CD14-positive monocyte (primary cell): ENCODE data around the gene BCAP31. TPM values are rescaled to one million over a fixed set of nuclear protein-coding genes. Genes with fewer than 3 reads are reported as not detected.
A peak's percentile ranks its signal among the peaks of the same experiment; 100 is the strongest.

Experiments used
- DNase-seq, 3 donors: peaks; one replicate each; pipeline ENCODE4 v3.0.0-alpha.2; 2011 to 2022
- H2AFZ ChIP-seq: 2 replicates; pipeline ENCODE4 v1.6.0; 2012; ENCODE audit warnings: mild to moderate bottlenecking, low read depth, low read length, inconsistent platforms; ENCODE audit not compliant: insufficient read depth, poor library complexity, severe bottlenecking
- H3K27ac ChIP-seq, 2 donors: 1 replicate in 1 of 2; 2 replicates in 1 of 2; pipeline ENCODE4 v1.5.1; 2012 to 2013; ENCODE audit warnings: low read length in 2 of 2, control low read depth in 1 of 2, inconsistent platforms in 1 of 2, low read depth in 1 of 2, mild to moderate bottlenecking in 1 of 2
- H3K27me3 ChIP-seq, 2 donors: one replicate each; pipeline versions ENCODE4 v1.6.0 to v1.6.1; 2011 to 2013; ENCODE audit warnings: low read length in 2 of 2; ENCODE audit not compliant: control insufficient read depth in 2 of 2, insufficient read depth in 2 of 2
- H3K36me3 ChIP-seq, 2 donors: replicated peaks in 1 of 2; 1 replicate in 1 of 2; 2 replicates in 1 of 2; pipeline versions ENCODE4 v1.5.1 to v1.6.1; 2012 to 2013; ENCODE audit warnings: low read length in 2 of 2, control low read depth in 1 of 2, inconsistent platforms in 1 of 2, mild to moderate bottlenecking in 1 of 2; ENCODE audit not compliant: insufficient read depth in 2 of 2, control insufficient read depth in 1 of 2
- H3K4me1 ChIP-seq, 2 donors: 1 replicate in 1 of 2; 2 replicates in 1 of 2; pipeline versions ENCODE4 v1.5.1 to v1.6.1; 2012 to 2013; ENCODE audit warnings: low read length in 2 of 2, control low read depth in 1 of 2, inconsistent platforms in 1 of 2, mild to moderate bottlenecking in 1 of 2, moderate library complexity in 1 of 2; ENCODE audit not compliant: insufficient read depth in 2 of 2, control insufficient read depth in 1 of 2
- H3K4me2 ChIP-seq: replicated peaks from 2 replicates; pipeline ENCODE3; 2012; ENCODE audit warnings: low read length, moderate library complexity, mild to moderate bottlenecking; ENCODE audit not compliant: poor library complexity, severe bottlenecking; ENCODE audit errors: extremely low read depth
- H3K4me3 ChIP-seq, 3 experiments: fragments of 200-600 bp in 1 of 3; sonication (generic) in 1 of 3; replicated peaks in 1 of 3; 1 replicate in 2 of 3; 2 replicates in 1 of 3; pipeline ENCODE4 v1.5.1; 2011 to 2013; ENCODE audit warnings: low read length in 3 of 3, mild to moderate bottlenecking in 3 of 3, control low read depth in 2 of 3, low read depth in 2 of 3, inconsistent platforms in 1 of 3, moderate library complexity in 1 of 3
- H3K79me2 ChIP-seq: 2 replicates; pipeline ENCODE4 v1.6.0; 2012; ENCODE audit warnings: mild to moderate bottlenecking, control low read depth, inconsistent platforms, low read length, moderate library complexity; ENCODE audit not compliant: insufficient read depth
- H3K9ac ChIP-seq: 2 replicates; pipeline ENCODE4 v1.6.0; 2017; ENCODE audit warnings: low read length, mild to moderate bottlenecking; ENCODE audit not compliant: insufficient read depth, poor library complexity, severe bottlenecking
- H3K9me3 ChIP-seq, 2 donors: replicated peaks in 1 of 2; 1 replicate in 1 of 2; 2 replicates in 1 of 2; pipeline versions ENCODE4 v1.5.1 to v1.6.1; 2012 to 2013; ENCODE audit warnings: low read length in 2 of 2, control low read depth in 1 of 2; ENCODE audit not compliant: control insufficient read depth in 1 of 2, insufficient read depth in 1 of 2
- H4K20me1 ChIP-seq: 2 replicates; pipeline ENCODE4 v1.6.0; 2012; ENCODE audit warnings: mild to moderate bottlenecking, low read length, control low read depth, moderate library complexity; ENCODE audit not compliant: insufficient read depth
- H3K27ac Mint-ChIP-seq, 7 donors: one replicate each; pipeline ENCODE4 v1.8.0; 2020; ENCODE audit warnings: mild to moderate bottlenecking in 7 of 7, mixed read lengths in 7 of 7, moderate library complexity in 6 of 7, inconsistent platforms in 2 of 7
- H3K27me3 Mint-ChIP-seq, 3 donors: one replicate each; pipeline ENCODE4 v1.8.0; 2021 to 2022; ENCODE audit warnings: low read depth in 3 of 3, mild to moderate bottlenecking in 3 of 3, mixed read lengths in 3 of 3, moderate library complexity in 3 of 3, inconsistent platforms in 1 of 3
- H3K36me3 Mint-ChIP-seq, 2 donors: one replicate each; pipeline ENCODE4 v1.8.0; 2020; ENCODE audit warnings: mixed read lengths in 2 of 2, inconsistent platforms in 1 of 2, mild to moderate bottlenecking in 1 of 2
- H3K4me1 Mint-ChIP-seq: one replicate; pipeline ENCODE4 v1.8.0; 2020; ENCODE audit warnings: mild to moderate bottlenecking, mixed read lengths
- H3K4me3 Mint-ChIP-seq, 2 donors: one replicate each; pipeline ENCODE4 v1.8.0; 2020; ENCODE audit warnings: mild to moderate bottlenecking in 2 of 2, mixed read lengths in 2 of 2, moderate library complexity in 1 of 2
- H3K9me3 Mint-ChIP-seq, 7 donors: one replicate each; pipeline ENCODE4 v1.8.0; 2020 to 2022; ENCODE audit warnings: mixed read lengths in 7 of 7, mild to moderate bottlenecking in 6 of 7, moderate library complexity in 6 of 7, inconsistent platforms in 2 of 7
- WGBS: methylation state at CpG from one replicate; pipeline ENCODE4 v1.1.5; 2013; ENCODE audit warnings: missing lambda C conversion rate; ENCODE audit not compliant: insufficient coverage; 5-methylcytosine and 5-hydroxymethylcytosine counted together
- intact Hi-C, 2 donors: fragments of 100-400 bp; cut with micrococcal nuclease; formaldehyde crosslinking; loops; one replicate each; pipeline versions ENCODE4 v1.15.0 to v1.15.1; 2023
- polyA plus RNA-seq, 3 donors: library from polyadenylated mRNA; depleted of rRNA in 1 of 3; unstranded in 2 of 3; stranded (reverse) in 1 of 3; fragments of 300-500 nt in 2 of 3; fragments of >200 nt in 1 of 3; fragmentation: Illumina TruSeq in 2 of 3; gene quantifications; 1 replicate in 2 of 3; 2 replicates in 1 of 3; pipeline ENCODE4 v1.2.3, GENCODE V29; 2012 to 2021
- TF ChIP-seq, protein P1 (sequence below): fragments of 200-600 bp; IDR thresholded peaks from one replicate; pipeline ENCODE4 v1.8.0; 2022; ENCODE audit warnings: antibody characterized with exemption, mild to moderate bottlenecking

BCAP31 gene
- polyA plus RNA-seq, 3 donors: 139 to 294 (median 288) TPM

DNA sequence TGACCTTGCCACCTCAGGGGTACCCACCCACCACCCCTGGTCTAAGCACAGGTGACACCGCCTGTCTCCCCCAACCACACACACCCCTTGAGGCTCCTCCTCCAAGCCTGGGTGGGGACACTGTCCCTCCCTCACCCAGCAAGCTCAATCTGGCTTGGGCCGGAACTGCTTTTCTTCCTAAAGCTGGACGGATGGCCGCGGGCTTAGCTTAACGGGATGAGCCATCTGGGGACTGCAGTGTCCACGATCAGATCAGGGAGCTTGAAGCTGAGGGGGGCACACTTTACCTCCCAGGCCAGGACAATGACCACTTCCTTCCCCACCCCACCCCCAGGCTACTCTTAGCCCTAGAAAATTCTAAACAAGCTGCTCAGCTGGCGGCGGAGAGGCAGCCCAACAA is 37.5 kb downstream of the BCAP31 start:
- H3K27me3 Mint-ChIP-seq: peaks cover 33 to 70% (median 47%) of the 10 kb centered on the region in 3 donors
- intact Hi-C loops: no loop called here
- H3K36me3 Mint-ChIP-seq: peaks cover 2 to 3% of the 10 kb centered on the region in 2 donors
- H3K27ac ChIP-seq: no peak overlapping the region
- H3K4me3 ChIP-seq: no peak overlapping the region
- no peaks in the 10 kb centered on the region for H3K4me1 ChIP-seq
- H3K9me3 ChIP-seq: peaks cover 3 to 10% of the 10 kb centered on the region in 2 donors
- no peaks in the 10 kb centered on the region for H3K79me2 ChIP-seq
- H3K4me2 ChIP-seq: no peak overlapping the region
- no peak for DNase-seq
- H3K27me3 ChIP-seq: peaks cover 4 to 51% of the 10 kb centered on the region in 2 donors
- TF ChIP-seq, protein P1, sequence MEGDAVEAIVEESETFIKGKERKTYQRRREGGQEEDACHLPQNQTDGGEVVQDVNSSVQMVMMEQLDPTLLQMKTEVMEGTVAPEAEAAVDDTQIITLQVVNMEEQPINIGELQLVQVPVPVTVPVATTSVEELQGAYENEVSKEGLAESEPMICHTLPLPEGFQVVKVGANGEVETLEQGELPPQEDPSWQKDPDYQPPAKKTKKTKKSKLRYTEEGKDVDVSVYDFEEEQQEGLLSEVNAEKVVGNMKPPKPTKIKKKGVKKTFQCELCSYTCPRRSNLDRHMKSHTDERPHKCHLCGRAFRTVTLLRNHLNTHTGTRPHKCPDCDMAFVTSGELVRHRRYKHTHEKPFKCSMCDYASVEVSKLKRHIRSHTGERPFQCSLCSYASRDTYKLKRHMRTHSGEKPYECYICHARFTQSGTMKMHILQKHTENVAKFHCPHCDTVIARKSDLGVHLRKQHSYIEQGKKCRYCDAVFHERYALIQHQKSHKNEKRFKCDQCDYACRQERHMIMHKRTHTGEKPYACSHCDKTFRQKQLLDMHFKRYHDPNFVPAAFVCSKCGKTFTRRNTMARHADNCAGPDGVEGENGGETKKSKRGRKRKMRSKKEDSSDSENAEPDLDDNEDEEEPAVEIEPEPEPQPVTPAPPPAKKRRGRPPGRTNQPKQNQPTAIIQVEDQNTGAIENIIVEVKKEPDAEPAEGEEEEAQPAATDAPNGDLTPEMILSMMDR: no peak
- WGBS: 75% methylated on average over 5 of the region's 9 CpGs
- H3K36me3 ChIP-seq: no peaks in the 10 kb centered on the region
- peaks cover 0 to 17% (median 9%) of the 10 kb centered on the region in 7 donors for H3K9me3 Mint-ChIP-seq
- H4K20me1 ChIP-seq: no peaks in the 10 kb centered on the region
- H2AFZ ChIP-seq: no peak overlapping the region
- no peak overlapping the region for H3K27ac Mint-ChIP-seq
- peaks cover 12% of the 10 kb centered on the region for H3K4me1 Mint-ChIP-seq
- no peak overlapping the region for H3K9ac ChIP-seq
- H3K4me3 Mint-ChIP-seq: peak overlapping the region in 1 of 2 donors; percentile 26

DNA sequence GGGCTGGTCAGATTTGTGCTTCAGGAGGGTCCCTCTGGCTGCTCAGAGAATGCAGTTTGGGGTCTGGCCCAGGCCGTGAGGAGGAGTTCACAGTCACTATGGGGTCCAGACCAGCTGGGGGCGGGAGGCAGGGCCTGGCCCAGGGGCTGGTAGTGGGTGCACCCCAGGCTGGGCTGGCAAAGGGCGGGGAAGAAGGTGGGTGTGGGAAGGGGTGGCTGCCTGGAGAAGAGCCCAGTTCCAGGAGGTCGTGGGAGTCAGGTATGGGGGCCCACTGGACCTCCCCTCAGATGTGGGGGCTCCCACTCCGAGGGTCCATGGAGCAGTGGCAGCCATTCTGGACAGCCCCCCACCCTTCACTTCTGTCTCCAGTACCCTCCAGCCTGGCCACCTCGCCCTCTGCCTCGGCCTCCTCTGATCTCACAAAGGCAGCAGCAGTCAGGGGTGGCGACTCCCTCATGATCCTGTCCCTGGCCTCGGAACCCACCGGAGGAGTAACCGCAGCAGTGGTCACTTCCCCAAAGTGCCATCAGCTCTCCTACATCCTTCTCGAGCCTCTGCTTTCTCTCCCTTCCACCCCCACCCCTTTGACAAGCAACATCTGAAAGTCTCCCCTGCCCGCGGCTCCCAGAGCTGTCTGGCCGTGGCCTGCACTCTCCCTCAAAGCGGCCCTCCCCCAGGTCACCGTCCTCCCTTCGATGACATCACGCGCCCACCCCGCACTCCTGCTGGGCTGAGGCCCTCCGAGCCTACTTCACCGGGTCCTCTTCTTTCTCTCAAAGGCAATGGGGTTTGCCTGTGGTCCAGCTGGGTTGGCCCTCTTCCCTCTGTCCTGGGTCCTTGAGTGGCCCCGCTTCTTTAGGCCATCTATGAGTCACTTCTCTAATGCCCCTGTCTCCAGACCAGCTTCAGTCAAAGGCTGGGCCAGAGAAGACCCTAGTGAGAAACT is 38.2 kb downstream of the BCAP31 start:
- no peak overlapping the region for H3K4me2 ChIP-seq
- H3K27me3 Mint-ChIP-seq: peaks cover 33 to 63% (median 45%) of the 10 kb centered on the region in 3 donors
- no peaks in the 10 kb centered on the region for H3K36me3 ChIP-seq
- DNase-seq: peak in 1 of 3 donors; percentile 23
- peaks cover 2 to 3% of the 10 kb centered on the region in 2 donors for H3K36me3 Mint-ChIP-seq
- 67% methylated on average over 8 of the region's 24 CpGs for WGBS
- H3K27ac ChIP-seq: no peak overlapping the region
- intact Hi-C loops: no loop called here
- peaks cover 0 to 17% (median 9%) of the 10 kb centered on the region in 7 donors for H3K9me3 Mint-ChIP-seq
- H3K4me1 Mint-ChIP-seq: peaks cover 12% of the 10 kb centered on the region
- H3K4me3 Mint-ChIP-seq: peak overlapping the region in 1 of 2 donors; percentile 46
- no peaks in the 10 kb centered on the region for H4K20me1 ChIP-seq
- H3K27me3 ChIP-seq: peaks cover 4 to 48% of the 10 kb centered on the region in 2 donors
- no peaks in the 10 kb centered on the region for H3K4me1 ChIP-seq
- TF ChIP-seq, protein P1: no peak
- H3K9ac ChIP-seq: no peak overlapping the region
- H2AFZ ChIP-seq: no peak overlapping the region
- peaks cover 3 to 10% of the 10 kb centered on the region in 2 donors for H3K9me3 ChIP-seq
- no peak overlapping the region for H3K4me3 ChIP-seq
- H3K27ac Mint-ChIP-seq: peak overlapping the region in 1 of 7 donors; percentile 41
- H3K79me2 ChIP-seq: no peaks in the 10 kb centered on the region
